ENCODE measurements around the gene MYO10. TPM values are rescaled to one million over a fixed set of nuclear protein-coding genes. Genes with fewer than 3 reads are reported as not detected.

MYO10 gene
- total RNA-seq, 1 experiment from 2014 or later = 89.8 TPM

- no peak for TF ChIP-seq SMAD3 (CRISPR knock-in tag; IDR thresholded peaks at IDR 0.05; ENCODE audit: borderline replicate concordance)
- no peak for TF ChIP-seq ZNF138 (CRISPR knock-in tag; conservative IDR thresholded peaks at IDR 0.05)
Measured at GRCh38 chr5:16799796-16800195, 136.3 kb downstream of the MYO10 start (continued).

DNA sequence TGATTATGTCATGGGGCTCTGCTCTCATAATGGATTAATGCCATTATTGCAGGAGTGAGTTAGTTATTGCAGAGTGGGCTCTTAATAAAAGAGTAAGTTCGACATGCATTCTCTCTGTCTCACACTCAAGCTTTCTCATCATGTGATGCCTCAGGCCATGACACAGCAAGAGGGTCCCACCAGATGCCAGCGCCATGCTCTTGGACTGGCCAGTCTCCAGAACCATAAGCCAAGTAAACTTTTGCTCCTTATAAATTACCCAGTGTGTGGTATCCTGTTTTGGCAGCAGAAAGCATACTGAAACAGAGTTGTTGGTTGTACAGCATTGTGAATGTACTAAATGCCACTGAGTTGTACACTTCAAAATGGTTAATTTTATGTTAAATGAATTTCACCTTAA is 138.1 kb downstream of the MYO10 start:
- no peak for DNase-seq (ENCODE audit: low spot score)
- ATAC-seq = no peak
- Mint-ChIP-seq H3K4me3 (no peak overlapping the region), H3K27me3 (ENCODE audit: low read depth) (no peaks in the 10 kb centered on the region; the same call in 1 of the 2 replicates), H3K36me3 (peaks cover 11% of the 10 kb centered on the region), H3K27ac (no peak overlapping the region), H3K4me1 (peaks cover 16% of the 10 kb centered on the region), H3K9me3 (peaks cover 14% of the 10 kb centered on the region)
- TF ChIP-seq NFATC4 (CRISPR knock-in tag; IDR thresholded peaks at IDR 0.05) (no peak), RELA (CRISPR knock-in tag; IDR thresholded peaks at IDR 0.05; ENCODE audit: borderline replicate concordance) (no peak), SMAD4 (CRISPR knock-in tag; IDR thresholded peaks at IDR 0.05) (no peak), CREM (CRISPR knock-in tag; IDR thresholded peaks at IDR 0.05) (no peak), CBFB (CRISPR knock-in tag; IDR thresholded peaks at IDR 0.05; ENCODE audit: low read depth) (no peak), ZNF219 (CRISPR knock-in tag; IDR thresholded peaks at IDR 0.05; ENCODE audit: borderline replicate concordance) (no peak), MXD4 (CRISPR knock-in tag; IDR thresholded peaks at IDR 0.05; ENCODE audit: borderline replicate concordance) (no peak)
- TF ChIP-seq, protein P1, sequence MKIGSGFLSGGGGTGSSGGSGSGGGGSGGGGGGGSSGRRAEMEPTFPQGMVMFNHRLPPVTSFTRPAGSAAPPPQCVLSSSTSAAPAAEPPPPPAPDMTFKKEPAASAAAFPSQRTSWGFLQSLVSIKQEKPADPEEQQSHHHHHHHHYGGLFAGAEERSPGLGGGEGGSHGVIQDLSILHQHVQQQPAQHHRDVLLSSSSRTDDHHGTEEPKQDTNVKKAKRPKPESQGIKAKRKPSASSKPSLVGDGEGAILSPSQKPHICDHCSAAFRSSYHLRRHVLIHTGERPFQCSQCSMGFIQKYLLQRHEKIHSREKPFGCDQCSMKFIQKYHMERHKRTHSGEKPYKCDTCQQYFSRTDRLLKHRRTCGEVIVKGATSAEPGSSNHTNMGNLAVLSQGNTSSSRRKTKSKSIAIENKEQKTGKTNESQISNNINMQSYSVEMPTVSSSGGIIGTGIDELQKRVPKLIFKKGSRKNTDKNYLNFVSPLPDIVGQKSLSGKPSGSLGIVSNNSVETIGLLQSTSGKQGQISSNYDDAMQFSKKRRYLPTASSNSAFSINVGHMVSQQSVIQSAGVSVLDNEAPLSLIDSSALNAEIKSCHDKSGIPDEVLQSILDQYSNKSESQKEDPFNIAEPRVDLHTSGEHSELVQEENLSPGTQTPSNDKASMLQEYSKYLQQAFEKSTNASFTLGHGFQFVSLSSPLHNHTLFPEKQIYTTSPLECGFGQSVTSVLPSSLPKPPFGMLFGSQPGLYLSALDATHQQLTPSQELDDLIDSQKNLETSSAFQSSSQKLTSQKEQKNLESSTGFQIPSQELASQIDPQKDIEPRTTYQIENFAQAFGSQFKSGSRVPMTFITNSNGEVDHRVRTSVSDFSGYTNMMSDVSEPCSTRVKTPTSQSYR (CRISPR knock-in tag; IDR thresholded peaks at IDR 0.05) = no peak
- POLR2A ChIA-PET = no interaction called here
- CTCF ChIA-PET = no interaction called here

- ATAC-seq (no peak), DNase-seq (ENCODE audit: low spot score) (no peak)
- Mint-ChIP-seq H3K27me3 (ENCODE audit: low read depth) (no peaks in the 10 kb centered on the region; the same call in 1 of the 2 replicates), H3K36me3 (peaks cover 11% of the 10 kb centered on the region), H3K4me1 (peaks cover 16% of the 10 kb centered on the region), H3K9me3 (peaks cover 14% of the 10 kb centered on the region), H3K4me3 (no peak overlapping the region), H3K27ac (no peak overlapping the region; the same call in 1 of the 2 replicates)
- ChIA-PET CTCF (interaction anchor here (0.7 to 1.9 kb wide), 4 partner anchors 18 to 396 kb away, joined by 3 to 10 read pairs (median 4); no protein-coding TSS in a partner anchor), POLR2A (interaction anchor here (1.0 kb wide), 1 partner anchor 32 kb away, joined by 5 read pairs; no protein-coding TSS in a partner anchor)
- no peak for TF ChIP-seq ETV6 (CRISPR knock-in tag; IDR thresholded peaks at IDR 0.05)
Measured at GRCh38 chr5:16794269-16794913, 141.7 kb downstream of the MYO10 start.

DNA sequence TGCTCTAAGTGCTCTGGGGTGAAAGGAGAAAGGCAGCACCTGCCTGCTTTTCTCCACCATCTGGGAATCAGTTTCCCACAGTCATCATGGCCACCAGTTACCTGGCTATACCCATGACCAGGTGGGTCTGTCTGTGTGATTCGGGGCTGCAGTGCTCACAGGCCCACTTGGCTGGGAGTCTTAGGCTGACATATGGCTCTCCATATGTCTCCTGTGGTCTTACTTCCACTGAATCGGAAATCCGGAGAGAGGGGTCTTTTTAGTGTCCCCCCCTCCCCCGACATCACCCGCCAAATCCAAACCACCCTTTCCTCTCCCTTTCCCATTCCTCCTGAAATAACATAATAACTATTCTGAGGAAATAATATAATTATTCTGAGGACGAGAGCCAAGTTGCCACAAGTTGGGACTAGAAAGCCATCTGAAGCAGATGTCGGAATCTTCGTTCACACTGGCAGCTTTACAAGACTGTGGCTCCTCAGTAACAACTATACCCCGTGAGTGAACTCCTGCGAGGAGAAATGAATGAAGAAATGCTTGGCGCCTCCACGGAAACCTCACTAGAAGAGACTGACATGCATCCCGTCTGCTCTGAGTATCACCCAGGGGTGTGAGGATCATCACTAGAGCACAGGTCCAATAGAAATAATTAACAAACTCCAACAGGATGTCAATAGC is 143.4 kb downstream of the MYO10 start:
- CTCF ChIA-PET = interaction anchor here (1.6 to 2.2 kb wide), 2 partner anchors 392 to 397 kb away, joined by 4 to 26 read pairs; no protein-coding TSS in a partner anchor
- H3K4me3 Mint-ChIP-seq = no peak overlapping the region
- TF ChIP-seq MLX (CRISPR knock-in tag; IDR thresholded peaks at IDR 0.05) (no peak), RELA (CRISPR knock-in tag; IDR thresholded peaks at IDR 0.05; ENCODE audit: borderline replicate concordance) (no peak), SMAD3 (CRISPR knock-in tag; IDR thresholded peaks at IDR 0.05; ENCODE audit: borderline replicate concordance) (no peak), SOX15 (CRISPR knock-in tag; IDR thresholded peaks at IDR 0.05) (no peak), TCF7 (CRISPR knock-in tag; IDR thresholded peaks at IDR 0.05; ENCODE audit: low read depth) (no peak), ZNF512 (CRISPR knock-in tag; IDR thresholded peaks at IDR 0.05; ENCODE audit: borderline replicate concordance) (no peak), FOXJ3 (CRISPR knock-in tag; IDR thresholded peaks at IDR 0.05; ENCODE audit: borderline replicate concordance) (no peak), ZNF416 (CRISPR knock-in tag; IDR thresholded peaks at IDR 0.05) (no peak), ZBTB21 (CRISPR knock-in tag; IDR thresholded peaks at IDR 0.05; ENCODE audit: borderline replicate concordance) (no peak), HMGA2 (CRISPR knock-in tag; IDR thresholded peaks at IDR 0.05) (no peak), ESRRA (CRISPR knock-in tag; IDR thresholded peaks at IDR 0.05; ENCODE audit: borderline replicate concordance) (no peak)

More for the DNA sequence above, 143.4 kb downstream of the MYO10 start:
- Mint-ChIP-seq H3K27me3 (ENCODE audit: low read depth) (no peaks in the 10 kb centered on the region; the same call in 1 of the 2 replicates), H3K9me3 (peaks cover 5% of the 10 kb centered on the region), H3K4me1 (peaks cover 16% of the 10 kb centered on the region), H3K27ac (no peak overlapping the region), H3K36me3 (peaks cover 3% of the 10 kb centered on the region; the same call in 1 of the 2 replicates)
- ATAC-seq (no peak), DNase-seq (ENCODE audit: low spot score) (no peak)
- POLR2A ChIA-PET = no interaction called here
